ENCODE results near the gene NFYB.

NFYB gene

GRCh38 chr12:104108755-104109445, 29.1 kb downstream of the NFYB start:
- ChIA-PET POLR2A (no interaction called here), CTCF (interaction anchor here (0.6 to 4.8 kb wide), 50 partner anchors 8 to 338 kb away, joined by 3 to 72 read pairs (median 5); partner anchors contain the start of genes HCFC2, HSP90B1, NFYB and TDG)
- DNase-seq (ENCODE audit: extremely low spot score), result peak; percentile 66
- TF ChIP-seq, protein P1, sequence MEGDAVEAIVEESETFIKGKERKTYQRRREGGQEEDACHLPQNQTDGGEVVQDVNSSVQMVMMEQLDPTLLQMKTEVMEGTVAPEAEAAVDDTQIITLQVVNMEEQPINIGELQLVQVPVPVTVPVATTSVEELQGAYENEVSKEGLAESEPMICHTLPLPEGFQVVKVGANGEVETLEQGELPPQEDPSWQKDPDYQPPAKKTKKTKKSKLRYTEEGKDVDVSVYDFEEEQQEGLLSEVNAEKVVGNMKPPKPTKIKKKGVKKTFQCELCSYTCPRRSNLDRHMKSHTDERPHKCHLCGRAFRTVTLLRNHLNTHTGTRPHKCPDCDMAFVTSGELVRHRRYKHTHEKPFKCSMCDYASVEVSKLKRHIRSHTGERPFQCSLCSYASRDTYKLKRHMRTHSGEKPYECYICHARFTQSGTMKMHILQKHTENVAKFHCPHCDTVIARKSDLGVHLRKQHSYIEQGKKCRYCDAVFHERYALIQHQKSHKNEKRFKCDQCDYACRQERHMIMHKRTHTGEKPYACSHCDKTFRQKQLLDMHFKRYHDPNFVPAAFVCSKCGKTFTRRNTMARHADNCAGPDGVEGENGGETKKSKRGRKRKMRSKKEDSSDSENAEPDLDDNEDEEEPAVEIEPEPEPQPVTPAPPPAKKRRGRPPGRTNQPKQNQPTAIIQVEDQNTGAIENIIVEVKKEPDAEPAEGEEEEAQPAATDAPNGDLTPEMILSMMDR (IDR thresholded peaks at IDR 0.05; ENCODE audit: control extremely low read depth, extremely low read depth, low read depth, missing control alignments), result peak; percentile 87

DNA sequence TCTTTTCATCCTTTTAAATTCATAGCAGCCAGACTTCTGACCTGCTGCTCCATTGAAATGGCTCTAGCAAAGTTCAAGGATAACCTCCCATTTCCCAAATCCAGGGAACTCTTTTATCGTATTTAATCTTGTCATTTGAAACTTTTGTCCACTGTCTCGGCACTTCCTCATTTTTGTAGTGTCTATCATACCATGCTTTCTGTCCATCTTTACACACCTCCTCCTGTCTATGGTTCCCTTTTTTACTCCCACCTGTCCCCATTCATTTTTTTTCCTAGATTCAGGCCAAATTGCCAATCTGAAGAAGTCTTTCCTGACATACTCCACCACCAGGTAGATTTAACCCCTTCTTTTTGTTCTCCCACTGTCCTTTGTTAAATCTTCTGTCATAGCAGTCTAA, 31.0 kb downstream of the NFYB start:
- TF ChIP-seq, protein P1 (IDR thresholded peaks at IDR 0.05; ENCODE audit: control extremely low read depth, extremely low read depth, low read depth, missing control alignments), result no peak
- DNase-seq (ENCODE audit: extremely low spot score), result no peak
- POLR2A ChIA-PET, result no interaction called here

DNA sequence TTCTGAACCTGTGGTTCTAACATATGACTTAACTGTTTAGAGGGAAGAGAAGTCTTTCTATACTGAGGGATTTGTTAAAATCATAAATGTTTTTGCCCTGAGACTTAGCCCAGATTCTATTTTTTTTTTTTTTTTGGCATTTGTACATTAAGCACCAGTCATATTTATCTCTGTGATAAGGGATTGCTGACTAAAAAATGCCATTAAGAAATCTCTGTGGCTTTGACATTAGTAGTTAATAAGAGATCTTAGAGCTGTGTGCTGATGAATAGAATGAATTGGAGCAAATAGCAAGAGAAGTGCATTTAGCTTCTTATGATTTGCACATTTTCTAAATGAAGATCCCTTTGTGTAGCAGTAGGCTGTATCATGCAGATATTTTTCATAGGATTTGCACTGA, 32.5 kb downstream of the NFYB start:
- POLR2A ChIA-PET, result no interaction called here
- DNase-seq (ENCODE audit: extremely low spot score), result no peak
- TF ChIP-seq, protein P1 (IDR thresholded peaks at IDR 0.05; ENCODE audit: control extremely low read depth, extremely low read depth, low read depth, missing control alignments), result no peak
- CTCF ChIA-PET, result interaction anchor here (1.2 to 2.8 kb wide), 2 partner anchors 18 to 47 kb away, joined by 3 to 12 read pairs; no protein-coding TSS in a partner anchor

More for the DNA sequence above, 31.0 kb downstream of the NFYB start:
- CTCF ChIA-PET, result interaction anchor here (2.8 to 4.8 kb wide), 4 partner anchors 8 to 228 kb away, joined by 32 to 72 read pairs (median 51); no protein-coding TSS in a partner anchor

DNA sequence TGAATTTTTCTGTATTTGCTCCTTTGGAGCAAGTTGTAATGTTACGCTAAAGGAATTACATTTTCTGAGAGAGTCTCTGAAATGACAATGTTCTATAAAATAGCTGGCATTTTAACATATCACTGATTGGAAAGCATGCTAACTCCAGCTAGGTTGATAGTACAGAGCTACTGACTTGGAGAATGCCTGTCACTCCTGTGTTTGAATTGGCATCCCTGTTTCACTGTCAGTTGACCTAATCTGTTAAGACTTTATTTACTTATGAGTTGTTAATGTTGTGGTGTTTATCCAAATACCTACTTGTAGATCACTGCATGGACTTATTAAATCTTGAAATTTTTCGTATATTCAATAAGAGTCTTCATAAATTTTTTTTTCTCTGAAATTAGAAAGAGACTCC, 40.1 kb downstream of the NFYB start:
- CTCF ChIA-PET, result interaction anchor here (1.0 to 6.5 kb wide), 5 partner anchors 10 to 32 kb away, joined by 3 to 51 read pairs (median 4); no protein-coding TSS in a partner anchor
- POLR2A ChIA-PET, result interaction anchor here (0.6 kb wide), 1 partner anchor 215 kb away, joined by 3 read pairs; no protein-coding TSS in a partner anchor
- TF ChIP-seq, protein P1 (IDR thresholded peaks at IDR 0.05; ENCODE audit: control extremely low read depth, extremely low read depth, low read depth, missing control alignments), result no peak
- DNase-seq (ENCODE audit: extremely low spot score), result no peak

DNA sequence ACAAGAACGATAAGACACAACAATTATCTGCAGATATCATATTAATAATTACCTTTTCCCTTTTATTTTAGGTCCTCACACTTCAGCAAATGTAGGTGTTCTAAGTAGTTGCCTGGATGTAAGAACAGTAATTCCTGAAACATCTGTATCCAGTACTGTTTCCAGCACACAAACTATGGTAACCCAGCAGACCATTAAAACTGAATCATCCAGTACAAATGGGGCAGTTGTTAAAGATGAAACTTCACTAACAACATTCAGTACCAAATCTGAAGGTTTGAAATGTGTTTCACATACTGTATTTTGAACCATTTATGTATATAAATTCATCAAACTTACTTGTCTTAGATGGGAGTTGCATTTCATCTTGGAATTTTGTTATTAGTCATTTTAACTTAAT, 42.7 kb downstream of the NFYB start:
- CTCF ChIA-PET, result no interaction called here
- POLR2A ChIA-PET, result no interaction called here
- TF ChIP-seq, protein P1 (IDR thresholded peaks at IDR 0.05; ENCODE audit: control extremely low read depth, extremely low read depth, low read depth, missing control alignments), result no peak
- DNase-seq (ENCODE audit: extremely low spot score), result no peak

- ChIA-PET POLR2A (no interaction called here), CTCF (no interaction called here)
- TF ChIP-seq, protein P1 (IDR thresholded peaks at IDR 0.05; ENCODE audit: control extremely low read depth, extremely low read depth, low read depth, missing control alignments), result no peak
- no peak for DNase-seq (ENCODE audit: extremely low spot score)
Observed at GRCh38 chr12:104094284-104094683, 43.7 kb downstream of the NFYB start.
